ENCODE data around the gene LYAR. TPM values are rescaled to one million over a fixed set of nuclear protein-coding genes. Genes with fewer than 3 reads are reported as not detected.

The LYAR gene, protein sequence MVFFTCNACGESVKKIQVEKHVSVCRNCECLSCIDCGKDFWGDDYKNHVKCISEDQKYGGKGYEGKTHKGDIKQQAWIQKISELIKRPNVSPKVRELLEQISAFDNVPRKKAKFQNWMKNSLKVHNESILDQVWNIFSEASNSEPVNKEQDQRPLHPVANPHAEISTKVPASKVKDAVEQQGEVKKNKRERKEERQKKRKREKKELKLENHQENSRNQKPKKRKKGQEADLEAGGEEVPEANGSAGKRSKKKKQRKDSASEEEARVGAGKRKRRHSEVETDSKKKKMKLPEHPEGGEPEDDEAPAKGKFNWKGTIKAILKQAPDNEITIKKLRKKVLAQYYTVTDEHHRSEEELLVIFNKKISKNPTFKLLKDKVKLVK
- polyA plus RNA-seq (2013, experiment 1 of 2) = 46.0 TPM
- 46.1 TPM for polyA plus RNA-seq (2013, experiment 2 of 2)

DNA sequence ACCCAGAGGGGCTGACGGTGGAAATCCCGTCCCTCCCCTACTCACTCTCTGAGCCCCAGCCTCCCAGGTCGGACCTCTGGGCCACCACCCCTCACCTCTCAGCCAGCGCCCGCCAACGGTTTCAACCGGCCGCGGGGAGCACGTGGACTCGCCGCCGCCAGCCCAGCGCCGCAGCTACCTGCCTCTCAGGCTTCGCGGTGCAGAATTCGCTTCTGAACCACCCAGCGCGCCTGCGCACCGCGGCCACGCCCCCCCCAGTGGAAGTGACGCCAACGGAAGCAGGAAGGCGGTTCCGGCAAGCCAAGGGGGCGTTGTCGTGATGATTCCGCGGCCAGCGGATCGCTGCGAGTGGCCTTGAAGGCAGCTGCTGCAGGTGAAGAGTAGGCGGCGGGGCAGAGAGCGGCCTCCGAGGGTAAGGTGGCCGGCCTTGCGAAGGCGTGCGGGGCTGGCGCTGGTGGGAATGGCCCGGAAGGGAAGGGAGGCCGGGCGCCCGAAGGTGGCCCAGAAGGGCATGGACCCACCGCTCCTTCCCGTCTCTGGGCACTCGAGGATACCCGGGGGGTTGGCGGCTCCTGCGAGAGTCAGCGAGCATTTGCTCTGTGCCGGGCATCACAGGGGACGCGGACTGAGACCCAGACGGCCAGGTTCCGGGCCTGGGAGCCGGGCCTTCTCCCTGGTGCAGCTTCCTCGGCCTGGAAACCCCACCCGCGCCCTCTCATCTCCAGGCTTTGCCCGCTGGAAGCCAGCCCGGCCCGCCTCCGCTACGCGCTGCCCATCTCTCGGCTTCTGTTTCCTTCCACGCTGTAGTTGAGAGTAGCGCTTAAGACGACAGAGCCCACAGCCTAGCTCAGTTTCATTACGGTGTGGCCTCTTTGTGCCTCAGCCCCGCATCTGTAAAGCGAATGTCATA is at the start of gene LYAR, which contains the start of gene ZBTB49:
TSS of gene LYAR (minus strand) at position 214 of the 910 bp plus-strand sequence. CDS start 6,412 bp downstream, outside the sequence.
TSS of gene ZBTB49 (plus strand) at position 311 of the 910 bp plus-strand sequence. CDS start 9,695 bp downstream, outside the sequence.
- Histone ChIP-seq H3K4me3 (ENCODE audit: low read length in 2 of 2) (peak within 1 kb of the TSS; percentile 72 to 99), H2BK15ac (ENCODE audit: low read length) (no peak within 1 kb of the TSS), H3K9ac (ENCODE audit: low read depth, low read length, poor library complexity) (peak within 1 kb of the TSS; percentile 95), H3K14ac (ENCODE audit: low read length) (no peak within 1 kb of the TSS), H4K91ac (ENCODE audit: low read depth, low read length, poor library complexity) (no peak within 1 kb of the TSS), H3K27ac (replicated peaks; ENCODE audit: low read length) (no peak within 1 kb of the TSS), H2BK12ac (ENCODE audit: low read length) (no peak within 1 kb of the TSS), H3K36me3 (replicated peaks in 1 of 2; ENCODE audit: control insufficient read depth in 2 of 2, insufficient read depth in 2 of 2, low read length in 2 of 2) (peaks cover 8 to 19% of the 10 kb centered on the region in 2 donors), H3K4ac (ENCODE audit: low read length) (no peak within 1 kb of the TSS), H2AFZ (ENCODE audit: low read length) (peak within 1 kb of the TSS; percentile 93), H2AK5ac (ENCODE audit: low read depth, low read length) (no peak within 1 kb of the TSS), H2BK120ac (ENCODE audit: low read depth, low read length) (no peak within 1 kb of the TSS), H3K4me2 (ENCODE audit: insufficient read depth, low read length, poor library complexity, severe bottlenecking) (peak within 1 kb of the TSS; percentile 82), H3K27me3 (ENCODE audit: control insufficient read depth in 3 of 3, insufficient read depth in 3 of 3, low read depth in 1 of 3, low read length in 3 of 3) (no peaks in the 10 kb centered on the region), H3K79me1 (ENCODE audit: low read depth, low read length) (peaks cover 10% of the 10 kb centered on the region), H2BK5ac (ENCODE audit: low read length) (peak within 1 kb of the TSS; percentile 2), H3K23ac (ENCODE audit: low read depth, low read length, poor library complexity) (peak within 1 kb of the TSS; percentile 89), H3K9me3 (replicated peaks in 1 of 2; ENCODE audit: control insufficient read depth in 2 of 2, insufficient read depth in 1 of 2, low read depth in 1 of 2, low read length in 2 of 2) (no peaks in the 10 kb centered on the region), H4K8ac (ENCODE audit: low read depth, low read length) (no peak within 1 kb of the TSS), H3K18ac (ENCODE audit: low read length) (peak within 1 kb of the TSS; percentile 91), H3K4me1 (ENCODE audit: control insufficient read depth in 2 of 2, insufficient read depth in 1 of 2, low read depth in 1 of 2, low read length in 2 of 2) (peaks cover 6 to 13% of the 10 kb centered on the region in 2 donors)
- peak; percentile 94 for DNase-seq (ENCODE audit: low spot score)
- WGBS, 2 donors (ENCODE audit: extremely low coverage in 2 of 2, insufficient read length in 2 of 2, insufficient replicate concordance in 1 of 2) = no CpG with 5 or more reads among the region's 77 CpGs

DNA sequence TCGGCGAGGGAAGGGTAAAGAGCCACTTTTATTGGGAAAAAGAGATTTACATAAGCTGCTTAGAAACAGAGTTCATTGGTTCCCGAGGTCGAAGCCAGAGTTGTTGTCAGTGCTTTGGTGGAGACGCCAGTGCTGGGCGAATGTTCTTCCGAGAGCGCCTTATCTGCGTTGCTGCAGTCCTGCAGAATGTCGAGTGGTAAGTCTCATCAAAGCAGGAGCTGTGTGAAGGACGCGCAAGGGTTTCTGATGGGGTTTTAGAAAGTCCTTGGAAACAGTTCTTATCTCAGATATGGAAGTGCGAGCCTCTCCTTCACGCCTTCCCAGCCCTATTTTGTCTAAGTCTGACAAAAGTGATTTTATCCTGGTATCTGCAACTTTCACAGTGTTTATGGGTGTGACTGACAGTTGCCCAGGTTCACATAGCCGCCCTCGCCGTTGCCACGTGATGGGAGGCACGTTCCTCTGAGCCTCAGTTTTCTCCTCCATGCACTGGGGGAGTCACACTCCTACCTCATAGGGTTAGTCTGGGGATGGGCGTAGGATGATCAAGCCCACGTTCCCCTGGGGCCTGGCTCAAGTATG is 49.6 kb upstream of the LYAR start:
- no peak overlapping the region for H2BK120ac ChIP-seq (ENCODE audit: low read depth, low read length)
- no peak for DNase-seq (ENCODE audit: low spot score)
- no peak overlapping the region for H3K18ac ChIP-seq (ENCODE audit: low read length)
- no peak overlapping the region for H3K4me2 ChIP-seq (ENCODE audit: insufficient read depth, low read length, poor library complexity, severe bottlenecking)
- H3K27ac ChIP-seq (replicated peaks; ENCODE audit: low read length) = no peak overlapping the region
- peaks cover 0 to 18% (median 0%) of the 10 kb centered on the region in 3 experiments for H3K27me3 ChIP-seq (ENCODE audit: control insufficient read depth in 3 of 3, insufficient read depth in 3 of 3, low read depth in 1 of 3, low read length in 3 of 3)
- H3K79me1 ChIP-seq (ENCODE audit: low read depth, low read length) = no peaks in the 10 kb centered on the region
- no peak overlapping the region for H3K4me3 ChIP-seq (ENCODE audit: low read length in 2 of 2)
- no peak overlapping the region for H2BK12ac ChIP-seq (ENCODE audit: low read length)
- no peak overlapping the region for H3K14ac ChIP-seq (ENCODE audit: low read length)
- no peak overlapping the region for H3K4ac ChIP-seq (ENCODE audit: low read length)
- no peak overlapping the region for H4K8ac ChIP-seq (ENCODE audit: low read depth, low read length)
- no peak overlapping the region for H2AFZ ChIP-seq (ENCODE audit: low read length)
- H3K4me1 ChIP-seq (ENCODE audit: control insufficient read depth in 2 of 2, insufficient read depth in 1 of 2, low read depth in 1 of 2, low read length in 2 of 2) = no peaks in the 10 kb centered on the region
- no peak overlapping the region for H3K23ac ChIP-seq (ENCODE audit: low read depth, low read length, poor library complexity)
- no peak overlapping the region for H4K91ac ChIP-seq (ENCODE audit: low read depth, low read length, poor library complexity)
- H3K36me3 ChIP-seq (replicated peaks in 1 of 2; ENCODE audit: control insufficient read depth in 2 of 2, insufficient read depth in 2 of 2, low read length in 2 of 2) = no peaks in the 10 kb centered on the region
- no CpG with 5 or more reads among the region's 21 CpGs for WGBS, 2 donors (ENCODE audit: extremely low coverage in 2 of 2, insufficient read length in 2 of 2, insufficient replicate concordance in 1 of 2)
- no peaks in the 10 kb centered on the region for H3K9me3 ChIP-seq (replicated peaks in 1 of 2; ENCODE audit: control insufficient read depth in 2 of 2, insufficient read depth in 1 of 2, low read depth in 1 of 2, low read length in 2 of 2)
- H3K9ac ChIP-seq (ENCODE audit: low read depth, low read length, poor library complexity) = no peak overlapping the region
- H2BK5ac ChIP-seq (ENCODE audit: low read length) = no peak overlapping the region
- peak overlapping the region; percentile 34 for H2AK5ac ChIP-seq (ENCODE audit: low read depth, low read length)
- H2BK15ac ChIP-seq (ENCODE audit: low read length) = no peak overlapping the region

DNA sequence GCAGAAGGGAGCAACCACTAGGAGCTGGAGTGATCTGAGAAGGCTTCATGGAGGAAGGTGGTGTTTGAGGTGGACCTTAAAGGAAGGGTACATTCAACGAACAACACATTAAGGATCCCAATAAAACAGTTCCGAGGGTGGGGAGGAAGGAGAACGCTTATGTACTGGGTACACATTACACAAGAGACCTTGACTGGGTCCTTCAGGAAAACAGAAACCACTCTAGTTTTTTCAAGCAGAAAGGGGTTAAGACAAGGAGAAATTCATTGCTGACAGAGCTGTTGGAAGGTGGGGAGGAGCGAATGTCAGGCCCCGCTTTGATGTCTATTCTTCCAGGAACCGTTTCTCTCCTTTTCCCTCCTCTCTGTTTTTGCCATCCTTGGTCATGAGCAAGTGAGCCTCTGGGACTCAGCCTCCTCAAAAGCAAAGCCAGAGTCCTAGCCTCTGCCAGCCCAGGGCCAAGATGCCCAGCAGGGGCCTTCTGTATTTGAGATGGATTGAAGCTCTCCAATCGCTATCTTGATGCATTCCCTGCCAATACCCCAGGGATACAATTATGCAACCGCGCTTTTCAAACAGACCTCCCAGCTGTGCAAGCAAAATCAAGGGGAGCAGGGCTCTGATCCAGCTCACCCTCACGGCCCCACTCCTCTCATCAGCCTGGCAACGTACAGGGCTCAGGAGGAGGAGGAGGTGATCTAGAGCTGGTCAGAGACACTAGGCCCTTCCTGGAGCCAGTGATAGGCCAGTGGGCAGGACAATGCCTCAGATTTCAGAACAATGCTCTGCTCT is 48.5 kb upstream of the LYAR start:
- Histone ChIP-seq H2BK15ac (ENCODE audit: low read length) (no peak overlapping the region), H3K36me3 (replicated peaks in 1 of 2; ENCODE audit: control insufficient read depth in 2 of 2, insufficient read depth in 2 of 2, low read length in 2 of 2) (no peaks in the 10 kb centered on the region), H2AFZ (ENCODE audit: low read length) (no peak overlapping the region), H2BK120ac (ENCODE audit: low read depth, low read length) (no peak overlapping the region), H2BK12ac (ENCODE audit: low read length) (no peak overlapping the region), H3K27ac (replicated peaks; ENCODE audit: low read length) (no peak overlapping the region), H3K27me3 (ENCODE audit: control insufficient read depth in 3 of 3, insufficient read depth in 3 of 3, low read depth in 1 of 3, low read length in 3 of 3) (peaks cover 0 to 18% (median 0%) of the 10 kb centered on the region in 3 experiments), H4K91ac (ENCODE audit: low read depth, low read length, poor library complexity) (no peak overlapping the region), H3K79me1 (ENCODE audit: low read depth, low read length) (no peaks in the 10 kb centered on the region), H3K4me1 (ENCODE audit: control insufficient read depth in 2 of 2, insufficient read depth in 1 of 2, low read depth in 1 of 2, low read length in 2 of 2) (no peaks in the 10 kb centered on the region), H3K9ac (ENCODE audit: low read depth, low read length, poor library complexity) (peak overlapping the region; percentile 18), H3K4ac (ENCODE audit: low read length) (no peak overlapping the region), H3K18ac (ENCODE audit: low read length) (no peak overlapping the region), H3K9me3 (replicated peaks in 1 of 2; ENCODE audit: control insufficient read depth in 2 of 2, insufficient read depth in 1 of 2, low read depth in 1 of 2, low read length in 2 of 2) (no peaks in the 10 kb centered on the region), H3K4me3 (ENCODE audit: low read length in 2 of 2) (no peak overlapping the region), H2AK5ac (ENCODE audit: low read depth, low read length) (no peak overlapping the region), H4K8ac (ENCODE audit: low read depth, low read length) (no peak overlapping the region), H3K14ac (ENCODE audit: low read length) (no peak overlapping the region), H3K4me2 (ENCODE audit: insufficient read depth, low read length, poor library complexity, severe bottlenecking) (no peak overlapping the region), H3K23ac (ENCODE audit: low read depth, low read length, poor library complexity) (no peak overlapping the region), H2BK5ac (ENCODE audit: low read length) (no peak overlapping the region)
- DNase-seq (ENCODE audit: low spot score) = no peak
- no CpG with 5 or more reads among the region's 11 CpGs for WGBS, 2 donors (ENCODE audit: extremely low coverage in 2 of 2, insufficient read length in 2 of 2, insufficient replicate concordance in 1 of 2)
